Forelimb muscle (tissue), 1 donor: Measurements from ENCODE around the gene STARD13. TPM values are rescaled to one million over a fixed set of nuclear protein-coding genes. Genes with fewer than 3 reads are reported as not detected.
"Not testable (repeated sequence)": the region's sequence is repeated elsewhere in the genome, so short reads cannot be mapped to it uniquely, and the experiment has no call there.

Source experiments
- DNase-seq: peaks from one replicate; pipeline ENCODE4 v3.0.0-alpha.2; 2013; ENCODE audit warnings: low read depth
- polyA plus RNA-seq: library from polyadenylated mRNA; unstranded; fragments of 120-200 nt; gene quantifications from one replicate; pipeline ENCODE4 v1.2.1, GENCODE V29; 2013; ENCODE audit not compliant: insufficient read length

The STARD13 gene
- polyA plus RNA-seq, 1 donor, result 21.4 TPM

- DNase-seq, result no peak
Measured at GRCh38 chr13:33195693-33196464, 89.7 kb downstream of the STARD13 start.

- no peak for DNase-seq
Measured at GRCh38 chr13:33194820-33195692, 90.5 kb downstream of the STARD13 start.

- DNase-seq, result no peak
Measured at GRCh38 chr13:33193428-33193974, 92.1 kb downstream of the STARD13 start.

- no peak for DNase-seq
Measured at GRCh38 chr13:33191425-33192210, 93.9 kb downstream of the STARD13 start.

- no peak for DNase-seq
Measured at GRCh38 chr13:33189470-33189869, 96.1 kb downstream of the STARD13 start.

- no peak for DNase-seq
Measured at GRCh38 chr13:33188093-33188882, 97.3 kb downstream of the STARD13 start.

GRCh38 chr13:33186861-33187291, 98.7 kb downstream of the STARD13 start:
- DNase-seq, result no peak

GRCh38 chr13:33185853-33186252, 99.7 kb downstream of the STARD13 start:
- no peak for DNase-seq

- no peak for DNase-seq
Measured at GRCh38 chr13:33184530-33184929, 101.0 kb downstream of the STARD13 start.

GRCh38 chr13:33184112-33184490, 101.5 kb downstream of the STARD13 start:
- DNase-seq, result no peak

- no peak for DNase-seq
Measured at GRCh38 chr13:33183431-33184111, 102.0 kb downstream of the STARD13 start.

GRCh38 chr13:33182729-33183128, 102.8 kb downstream of the STARD13 start:
- DNase-seq, result no peak

GRCh38 chr13:33181264-33181663, 104.3 kb downstream of the STARD13 start:
- DNase-seq, result no peak

- no peak for DNase-seq
Measured at GRCh38 chr13:33180122-33180804, 105.3 kb downstream of the STARD13 start.

GRCh38 chr13:33179463-33179862, 106.1 kb downstream of the STARD13 start:
- DNase-seq, result no peak

GRCh38 chr13:33178209-33178840, 107.2 kb downstream of the STARD13 start:
- DNase-seq, result no peak

GRCh38 chr13:33177340-33178208, 108.0 kb downstream of the STARD13 start:
- not testable (repeated sequence) for DNase-seq

GRCh38 chr13:33176526-33176925, 109.0 kb downstream of the STARD13 start:
- no peak for DNase-seq
